Measurements from ENCODE around the gene PTPRC.

The PTPRC gene

DNA sequence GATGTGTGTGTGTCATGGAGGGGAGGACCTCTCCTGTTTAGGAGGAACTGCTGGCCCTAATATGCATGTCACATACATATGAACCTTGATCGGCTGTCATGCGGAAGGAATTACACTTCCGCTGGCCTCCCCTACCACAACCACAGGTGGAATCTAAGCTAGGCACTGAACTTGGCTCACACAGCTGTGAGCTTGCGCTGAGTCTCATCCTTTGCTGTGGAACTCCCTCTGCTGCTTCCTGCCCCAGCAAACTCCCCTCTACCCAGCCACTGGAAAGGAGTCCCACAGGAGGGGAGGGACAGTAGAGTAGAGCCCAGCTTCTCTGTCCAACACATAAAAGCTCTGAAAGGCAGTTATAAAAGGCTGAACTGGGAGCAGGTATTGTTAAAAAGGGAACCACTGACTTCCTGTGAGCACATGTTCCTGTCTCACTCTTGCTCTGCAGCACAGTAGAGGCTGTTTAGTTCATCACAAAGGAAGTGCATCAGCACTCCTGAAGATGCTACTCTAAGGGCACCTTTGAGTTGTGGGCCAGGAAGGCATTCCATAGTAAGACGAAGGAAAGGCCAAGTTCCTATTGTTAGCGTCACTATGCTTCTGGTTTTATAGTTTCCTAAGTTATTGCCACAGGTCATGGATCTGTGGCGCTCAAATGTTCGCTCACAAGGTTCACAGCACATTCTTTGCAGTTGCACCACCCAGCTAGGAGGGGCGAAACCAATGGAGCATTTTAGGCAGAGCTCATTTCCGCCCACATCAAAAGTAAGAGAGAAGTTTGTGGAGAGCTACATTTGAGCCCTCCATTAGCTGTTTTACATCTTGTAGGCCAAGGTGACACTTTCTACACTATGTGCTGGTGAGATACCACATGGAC, 17.7 kb upstream of the PTPRC start:
- no peak for DNase-seq

DNA sequence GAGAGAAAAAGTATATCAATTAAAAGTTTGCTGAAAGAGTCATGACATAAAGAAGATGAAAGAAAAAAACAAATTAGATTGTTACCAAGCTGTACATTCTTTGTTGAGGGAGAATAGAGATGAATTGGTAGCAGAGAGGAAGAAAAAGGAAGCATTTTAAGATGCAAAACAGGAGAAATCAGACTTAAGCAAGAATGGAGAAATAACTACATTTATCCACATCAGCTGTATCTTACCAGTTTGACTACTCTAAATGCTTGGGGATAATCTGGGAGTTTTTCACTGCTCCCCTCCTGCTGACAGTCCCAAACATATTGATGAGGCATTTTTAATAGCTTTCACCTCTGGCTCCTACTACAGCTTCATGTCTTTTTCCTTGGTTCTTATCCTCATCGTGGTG, 16.8 kb upstream of the PTPRC start:
- no peak for DNase-seq

DNA sequence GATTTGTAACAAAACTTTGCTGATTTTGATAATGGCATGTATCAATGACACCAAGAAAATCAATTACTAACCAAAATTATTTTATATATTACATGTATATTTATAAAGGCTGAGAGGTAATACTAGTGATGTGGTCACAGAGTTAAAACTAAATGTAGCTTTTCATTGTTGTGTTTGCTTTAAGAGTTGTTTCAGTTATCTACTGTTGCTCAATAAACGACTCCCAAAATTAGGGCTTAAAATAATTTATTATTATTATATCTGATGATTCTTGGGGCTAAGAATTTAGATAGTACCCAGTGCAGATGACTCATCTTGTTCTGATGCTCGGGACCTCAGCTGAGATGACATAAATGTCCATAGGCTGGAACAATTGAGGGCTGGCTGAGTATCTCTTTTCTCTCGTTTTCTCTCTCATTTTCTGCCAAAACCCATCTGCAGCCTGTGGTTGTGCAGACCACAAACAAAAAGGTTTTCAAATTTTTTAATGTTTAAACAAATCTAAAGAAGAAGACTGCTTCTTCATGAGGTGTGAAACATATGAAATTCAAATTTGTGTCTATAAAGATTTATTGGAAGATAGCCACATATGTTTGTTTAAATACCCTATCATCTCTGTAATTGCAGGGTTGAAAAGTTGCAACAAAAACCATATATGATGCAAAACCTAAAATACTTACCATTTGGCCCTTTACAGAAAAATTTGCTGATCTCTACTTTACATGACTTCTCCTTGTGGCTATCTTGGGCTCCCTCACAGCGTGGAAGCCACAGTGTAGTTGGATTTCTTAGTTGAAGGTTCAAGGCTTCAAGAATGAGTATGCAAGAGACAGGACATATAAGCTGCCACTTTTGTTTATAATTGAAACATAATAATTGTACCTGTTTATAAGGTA, 14.8 kb upstream of the PTPRC start:
- no peak for DNase-seq

DNA sequence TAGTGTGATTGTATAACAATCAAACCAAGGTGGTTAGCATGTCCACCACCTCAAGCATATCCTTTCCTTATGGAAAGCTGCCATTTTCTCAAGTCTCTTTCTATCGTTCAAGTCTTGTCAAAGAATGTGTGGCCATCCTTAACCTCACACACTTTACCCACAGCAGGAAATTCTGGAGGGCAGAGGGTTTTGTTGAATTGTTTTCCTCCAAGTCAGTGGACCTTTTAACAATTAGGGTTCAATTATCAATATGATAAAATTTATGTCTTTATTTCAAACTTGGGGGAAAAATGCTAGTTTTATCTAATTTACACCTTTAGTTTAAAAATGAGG, 14.2 kb upstream of the PTPRC start:
- DNase-seq = no peak

DNA sequence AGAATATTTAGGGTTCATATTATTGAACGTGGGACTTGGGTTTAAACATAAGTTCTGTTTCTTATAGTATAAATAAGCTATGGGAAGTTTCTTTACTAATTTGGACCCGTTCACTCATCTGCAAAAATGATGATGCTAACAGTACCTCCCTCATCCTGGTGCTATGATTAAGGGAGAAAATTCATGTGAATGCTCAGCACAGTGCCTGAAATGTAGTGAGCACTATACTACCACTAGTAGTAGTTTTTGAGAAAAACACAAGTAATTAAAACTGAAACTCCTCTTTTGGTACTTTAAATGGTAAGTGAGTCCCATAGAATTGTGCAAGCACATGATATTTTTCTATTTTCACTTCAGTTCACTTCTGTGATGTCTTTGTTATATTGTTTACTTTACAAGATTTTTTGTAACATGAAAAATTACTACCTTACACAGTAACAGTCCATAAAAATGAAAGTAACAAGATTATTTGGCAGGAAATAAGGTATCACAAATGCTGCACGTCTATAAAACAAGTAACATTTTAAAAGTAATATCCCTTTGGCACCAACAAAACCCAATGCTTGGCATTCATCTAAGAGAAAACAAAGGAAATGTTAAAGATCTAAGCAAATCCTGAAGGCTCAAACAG, 11.3 kb upstream of the PTPRC start:
- DNase-seq = no peak

DNA sequence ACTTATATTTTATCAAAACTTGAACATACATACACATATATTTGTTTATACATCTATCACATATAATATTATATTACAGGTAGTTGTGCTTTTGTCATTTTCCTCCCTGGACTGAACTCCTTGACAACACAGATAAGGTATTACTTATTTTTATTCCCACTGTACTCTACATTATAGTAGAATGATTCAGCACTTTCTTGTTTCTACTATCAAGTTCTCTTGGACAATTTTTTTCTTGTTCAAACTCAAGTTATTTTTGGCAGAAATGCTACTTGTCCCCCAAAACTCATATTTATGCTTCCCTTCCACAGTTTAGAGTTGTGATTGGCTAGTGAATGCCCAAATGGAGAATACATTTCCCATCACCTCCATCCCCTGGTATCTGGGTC, 10.8 kb upstream of the PTPRC start:
- no peak for DNase-seq

DNA sequence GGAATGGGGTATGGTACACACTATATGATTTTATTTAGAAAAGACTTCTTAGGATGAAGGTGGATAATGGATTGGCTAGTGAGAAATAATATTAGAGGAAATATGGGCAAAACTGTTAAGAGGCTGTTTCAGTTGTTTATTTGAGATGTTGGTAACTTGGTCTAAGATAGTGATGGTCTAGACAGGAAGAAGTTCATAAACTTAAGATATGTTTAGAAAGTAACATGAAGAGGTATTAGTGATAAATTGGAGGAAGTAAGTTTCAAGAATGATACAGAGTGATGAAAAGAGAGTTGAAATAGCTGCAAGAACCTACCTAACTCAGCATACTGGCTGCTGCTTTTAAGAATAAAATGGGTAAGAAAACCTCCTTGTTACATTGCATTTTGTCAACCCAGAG, 9.2 kb upstream of the PTPRC start:
- no peak for DNase-seq

DNA sequence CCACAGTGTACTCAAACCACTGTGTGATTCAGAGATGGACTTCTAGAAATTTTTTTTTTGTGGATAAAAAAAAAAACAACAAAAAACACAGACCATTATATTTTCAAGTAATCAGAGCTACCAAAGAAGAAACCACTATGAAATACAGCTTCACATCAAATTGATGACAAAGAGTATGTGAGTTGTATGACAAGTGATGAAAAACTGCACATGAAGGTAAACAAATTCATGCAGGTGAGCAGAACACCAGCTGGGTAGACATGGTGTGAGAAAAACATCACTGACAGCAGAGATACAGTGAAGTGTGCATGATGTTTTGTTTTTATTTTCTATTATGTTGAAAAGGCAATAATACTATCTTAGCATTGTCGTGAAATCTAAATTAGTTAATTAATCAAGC, 8.0 kb upstream of the PTPRC start:
- no peak for DNase-seq

DNA sequence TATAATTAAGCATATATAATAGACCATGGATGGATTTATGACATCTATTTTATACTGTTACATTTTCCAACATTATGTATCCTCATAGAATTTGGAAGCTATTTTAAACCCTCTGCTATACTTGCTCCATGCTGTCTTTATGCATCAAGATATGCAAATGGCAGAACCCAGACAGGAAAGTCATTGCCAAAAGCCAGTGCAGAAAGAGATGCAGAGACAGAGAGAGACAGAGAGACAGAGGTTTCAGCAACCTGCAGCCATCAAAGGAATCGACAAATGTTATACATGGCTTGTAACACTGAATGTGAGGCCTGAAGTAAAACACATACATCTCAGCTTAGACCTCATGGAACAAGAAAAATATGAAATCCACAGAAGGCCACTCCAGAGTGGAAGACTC, 7.5 kb upstream of the PTPRC start:
- DNase-seq = no peak

DNA sequence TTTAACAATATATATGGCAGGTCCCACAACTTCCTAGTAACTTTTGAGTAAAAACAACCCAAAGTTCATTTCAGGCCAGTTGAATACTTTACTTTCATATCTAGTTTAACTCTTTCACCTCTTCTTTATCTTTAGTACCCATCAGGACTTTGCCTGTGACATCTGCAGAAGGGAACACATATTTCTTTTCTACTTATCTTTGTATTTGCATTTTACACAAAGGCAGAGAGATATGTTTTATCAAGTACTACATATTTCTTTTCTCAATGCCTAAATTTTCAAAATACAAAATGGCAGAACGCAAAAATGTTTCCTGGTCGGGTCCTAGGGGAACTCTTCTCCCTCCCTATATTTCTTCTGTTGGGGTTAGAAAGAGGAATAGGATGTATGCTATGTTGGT, 6.8 kb upstream of the PTPRC start:
- no peak for DNase-seq

GRCh38 chr1:198633675-198634121, 5.1 kb upstream of the PTPRC start:
- DNase-seq = no peak

DNA sequence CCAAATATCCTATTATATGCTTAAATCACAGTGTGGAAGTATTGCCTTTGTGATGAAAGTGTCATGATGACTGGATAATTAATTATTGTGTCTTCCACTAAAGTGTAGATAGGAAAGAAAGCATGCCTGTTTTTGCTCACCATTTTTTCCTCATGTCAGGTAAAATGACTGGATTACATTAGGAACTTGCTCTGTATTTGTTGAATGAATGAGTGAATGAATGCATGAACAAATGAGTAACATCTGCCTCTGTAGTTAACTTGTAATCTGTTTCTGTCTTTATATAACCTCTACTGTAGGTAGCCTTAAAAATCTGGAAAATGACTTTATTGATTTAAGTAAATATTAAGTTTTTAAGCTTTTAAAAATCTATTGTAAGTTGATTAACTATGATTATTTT, 2.9 kb upstream of the PTPRC start:
- DNase-seq = no peak

DNA sequence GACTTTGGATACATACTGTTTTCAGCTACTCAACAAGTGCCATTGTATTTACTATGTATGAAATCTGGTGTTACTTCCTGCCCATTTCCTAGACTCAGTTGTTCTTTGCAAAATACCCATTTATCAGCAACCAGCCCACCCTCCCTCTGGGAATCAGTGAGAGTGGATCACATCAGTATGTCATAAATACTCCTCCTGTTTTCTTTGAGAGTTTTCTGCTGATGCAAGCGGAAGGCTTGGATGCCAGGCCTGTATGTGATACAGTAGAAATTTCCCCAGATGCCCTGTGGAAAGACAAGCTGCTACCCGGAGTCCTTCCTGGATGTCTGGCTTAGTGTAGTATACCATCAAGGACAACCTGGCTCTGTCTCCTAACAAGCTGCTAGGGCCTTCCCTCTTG, 2.4 kb upstream of the PTPRC start:
- no peak for DNase-seq

- no peak for DNase-seq
These were observed 1.7 kb upstream of the PTPRC start for GRCh38 chr1:198637157-198637556.

DNA sequence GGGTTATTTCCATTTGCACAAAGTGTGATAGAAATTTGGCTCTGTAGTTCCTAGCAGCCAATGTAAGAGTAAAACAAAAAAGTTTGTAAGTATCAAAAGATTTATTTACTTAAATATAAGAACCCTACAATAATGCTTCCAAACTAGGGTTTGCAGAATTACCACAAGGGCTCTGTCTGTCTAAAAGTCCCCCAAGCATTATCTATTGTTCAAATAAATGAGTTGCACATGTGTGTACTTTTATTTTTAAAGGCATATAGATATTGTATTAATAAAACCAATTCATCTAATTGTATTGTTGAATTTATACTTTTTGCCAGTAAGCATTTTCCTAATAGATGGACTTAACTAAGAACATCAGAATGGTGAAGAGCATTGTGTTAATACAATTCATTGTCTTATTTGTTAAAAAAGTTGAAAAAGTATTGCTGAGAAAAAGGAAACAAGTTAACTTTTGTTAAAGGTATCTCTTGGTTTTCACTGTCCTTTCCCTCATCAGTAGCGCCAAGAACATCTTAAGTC, 863 bp upstream of the PTPRC start:
- no peak for DNase-seq

DNA sequence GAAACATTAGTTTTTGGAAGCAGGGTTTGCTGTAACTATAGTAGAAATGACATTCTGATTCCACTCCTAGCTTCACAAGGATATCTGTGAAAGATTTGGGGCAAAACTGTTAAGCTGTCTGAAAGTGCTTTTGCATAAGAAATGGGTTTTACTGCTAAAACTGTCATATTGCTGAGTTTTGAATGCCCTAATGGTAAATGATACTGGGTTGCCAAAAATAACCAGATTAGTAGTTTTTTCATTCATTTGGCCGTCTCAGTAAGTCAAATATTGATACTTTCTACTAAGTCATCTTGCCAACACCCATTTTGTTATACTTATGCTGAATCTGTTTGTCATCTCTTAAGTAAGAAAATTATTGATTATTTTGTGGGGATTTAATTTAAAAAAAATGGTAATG, 399 bp upstream of the PTPRC start:
- no peak for DNase-seq

GRCh38 chr1:198639671-198640143, 867 bp downstream of the PTPRC start:
- DNase-seq = no peak

DNA sequence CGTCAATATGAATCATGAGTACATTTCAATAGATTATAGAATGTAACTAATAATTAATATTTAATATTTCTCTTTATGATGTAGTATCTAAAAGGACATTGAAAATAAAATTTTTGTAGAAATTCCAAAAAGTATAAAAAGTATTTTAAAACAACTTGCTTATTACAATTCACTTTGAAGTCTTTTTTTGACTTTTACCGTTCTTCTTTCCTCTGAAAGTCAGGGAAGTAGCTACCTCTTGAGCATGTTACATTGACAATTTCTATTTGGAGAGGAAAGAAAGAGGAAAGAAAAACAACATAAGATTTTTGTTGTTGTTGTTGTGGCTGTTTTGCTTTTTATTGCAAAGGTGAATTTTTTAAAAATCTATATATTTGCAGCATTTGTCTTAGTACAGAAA, 1.3 kb downstream of the PTPRC start:
- DNase-seq = no peak

DNA sequence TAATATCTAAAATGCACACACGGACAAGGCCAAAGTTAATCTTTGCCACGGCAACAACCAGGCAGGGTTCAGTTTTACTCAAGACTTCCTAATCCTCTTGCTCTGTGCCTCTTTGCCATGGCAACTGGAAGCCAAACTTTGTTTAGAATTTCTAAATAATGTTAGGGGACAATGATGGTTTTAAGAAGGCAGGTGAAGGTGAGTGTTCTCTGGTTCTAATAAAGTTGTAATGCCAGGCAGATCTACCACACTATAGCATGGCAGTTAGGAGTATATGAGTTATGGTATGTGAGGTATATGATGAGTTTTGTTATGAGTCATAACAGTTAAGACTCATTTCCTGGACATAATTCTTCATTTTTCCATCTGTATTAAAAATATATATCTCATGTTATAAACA, 2.7 kb downstream of the PTPRC start:
- DNase-seq = no peak

- DNase-seq = no peak
These were observed 3.3 kb downstream of the PTPRC start for GRCh38 chr1:198641966-198642668.

DNA sequence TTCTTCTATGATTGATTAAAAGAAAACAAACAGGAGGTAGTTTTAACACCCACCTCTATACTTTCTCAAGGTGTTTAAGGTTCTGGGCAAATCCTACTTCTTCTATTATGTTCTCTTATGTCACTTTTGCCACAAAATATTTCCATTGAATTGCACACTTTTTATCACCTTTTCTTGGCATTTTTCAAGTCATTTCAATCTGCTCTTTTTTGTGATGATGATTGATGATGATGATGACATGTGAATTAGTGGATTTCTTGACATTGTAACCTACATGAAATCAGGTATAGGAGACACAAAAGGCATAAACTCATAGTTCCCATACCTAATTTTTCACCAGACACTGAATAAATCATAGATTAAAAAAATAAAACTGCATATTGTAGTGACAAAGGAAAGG, 4.1 kb downstream of the PTPRC start:
- no peak for DNase-seq

DNA sequence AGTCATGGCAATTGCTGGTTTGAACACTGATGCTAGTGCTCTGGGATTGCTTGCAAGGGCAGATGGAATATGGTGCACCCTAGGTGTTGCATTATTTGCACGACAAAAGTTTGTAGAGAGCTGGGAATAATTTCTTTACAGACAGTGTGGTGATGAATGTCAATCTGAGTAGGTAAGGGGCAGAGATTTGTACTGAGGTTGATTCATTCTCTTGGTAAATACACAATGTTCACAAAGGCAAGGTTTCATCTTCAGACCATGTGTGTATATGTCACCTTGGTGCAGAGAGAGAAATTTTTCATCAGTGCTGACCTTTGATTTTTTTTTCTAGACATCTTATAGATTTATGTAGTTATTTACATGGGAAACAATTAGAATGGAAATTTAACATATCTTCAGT, 5.0 kb downstream of the PTPRC start:
- DNase-seq = no peak

GRCh38 chr1:198647055-198647454, 8.2 kb downstream of the PTPRC start:
- DNase-seq = no peak
